Keratinocyte (primary cell): ENCODE data around the gene NKX6-1. TPM values are rescaled to one million over a fixed set of nuclear protein-coding genes. Genes with fewer than 3 reads are reported as not detected.

Source experiments
- DNase-seq: peaks from one replicate; pipeline ENCODE4 v3.0.0-alpha.2; 2011; ENCODE audit warnings: low read depth, missing footprints, low spot score
- FAIRE-seq: peaks from 2 replicates; lab custom pipeline; 2011; peaks lifted over from hg19 to GRCh38; lab: Jason Lieb, UNC
- H2AFZ ChIP-seq: 2 replicates; pipeline ENCODE4 v1.6.0; 2012; ENCODE audit warnings: low read length, control low read depth, inconsistent platforms; ENCODE audit not compliant: control insufficient read depth
- H3K27ac ChIP-seq: 2 replicates; pipeline ENCODE4 v1.5.1; 2011; ENCODE audit warnings: low read length; ENCODE audit not compliant: control insufficient read depth, insufficient read depth
- H3K27me3 ChIP-seq: 3 replicates; pipeline ENCODE4 v1.6.0; 2011; ENCODE audit warnings: low read length; ENCODE audit not compliant: control insufficient read depth, insufficient read depth; ENCODE audit errors: extremely low read depth
- H3K36me3 ChIP-seq, 2 experiments: 2 replicates in 1 of 2; 3 replicates in 1 of 2; pipeline ENCODE4 v1.5.1; 2011; ENCODE audit warnings: low read length in 2 of 2, mild to moderate bottlenecking in 1 of 2; ENCODE audit not compliant: control insufficient read depth in 2 of 2, insufficient read depth in 2 of 2; ENCODE audit errors: extremely low read depth in 1 of 2
- H3K4me1 ChIP-seq: 3 replicates; pipeline ENCODE4 v1.5.1; 2011; ENCODE audit warnings: low read length; ENCODE audit not compliant: control insufficient read depth, insufficient read depth; ENCODE audit errors: extremely low read depth
- H3K4me2 ChIP-seq: 3 replicates; pipeline ENCODE4 v1.6.0; 2011; ENCODE audit warnings: low read depth, low read length; ENCODE audit not compliant: control insufficient read depth, insufficient read depth; ENCODE audit errors: extremely low read depth
- H3K4me3 ChIP-seq, 3 experiments: fragments of 200-600 bp in 1 of 3; sonication (generic) in 1 of 3; 2 replicates in 2 of 3; 3 replicates in 1 of 3; pipeline ENCODE4 v1.5.1; 2011 to 2016; ENCODE audit warnings: low read length in 3 of 3, mild to moderate bottlenecking in 3 of 3, control low read depth in 2 of 3, inconsistent platforms in 1 of 3, low read depth in 1 of 3, mixed read lengths in 1 of 3, mixed run types in 1 of 3, moderate library complexity in 1 of 3; ENCODE audit not compliant: control insufficient read depth in 2 of 3, insufficient read depth in 2 of 3; ENCODE audit errors: extremely low read depth in 1 of 3
- H3K79me2 ChIP-seq: 2 replicates; pipeline ENCODE4 v1.6.0; 2012; ENCODE audit warnings: low read length; ENCODE audit not compliant: control insufficient read depth, insufficient read depth
- H3K9ac ChIP-seq: 3 replicates; pipeline ENCODE4 v1.6.0; 2011; ENCODE audit warnings: low read length; ENCODE audit not compliant: control insufficient read depth, insufficient read depth; ENCODE audit errors: extremely low read depth
- H3K9me1 ChIP-seq: 3 replicates; pipeline ENCODE4 v1.6.0; 2011; ENCODE audit warnings: low read length; ENCODE audit not compliant: control insufficient read depth, insufficient read depth; ENCODE audit errors: extremely low read depth
- H3K9me3 ChIP-seq: 2 replicates; pipeline ENCODE4 v1.5.1; 2012; ENCODE audit warnings: low read depth, low read length; ENCODE audit not compliant: control insufficient read depth
- H4K20me1 ChIP-seq: 3 replicates; pipeline ENCODE4 v1.6.0; 2011; ENCODE audit warnings: low read length; ENCODE audit not compliant: control insufficient read depth, insufficient read depth; ENCODE audit errors: extremely low read depth
- EZH2 ChIP-seq: IDR thresholded peaks from one replicate; pipeline ENCODE4 v1.6.1; 2012; ENCODE audit warnings: inconsistent platforms, mild to moderate bottlenecking, low read length, moderate library complexity
- dilution Hi-C: fragments of 300-500 bp; cut with MboI; formaldehyde crosslinking; loops from one replicate; pipeline ENCODE4 v1.7.0; 2020; ENCODE audit warnings: low sequenced_read_pairs; ENCODE audit not compliant: extremely low pct_ligation_motif_present
- polyA plus RNA-seq, 5 experiments: library from polyadenylated mRNA; depleted of rRNA in 3 of 5; stranded (reverse) in 3 of 5; stranded (forward) in 1 of 5; unstranded in 1 of 5; fragments of >200 nt; gene quantifications; 1 replicate in 1 of 5; 2 replicates in 3 of 5; 3 replicates in 1 of 5; pipeline versions ENCODE4 v1.2.1 to v1.2.3, GENCODE V29; 2011 to 2012; ENCODE audit warnings: missing spikeins in 2 of 5, low read depth in 1 of 5, low replicate concordance in 1 of 5
- TF ChIP-seq, protein P1 (sequence below), 3 experiments: IDR thresholded peaks in 1 of 3; conservative IDR thresholded peaks in 1 of 3; optimal IDR thresholded peaks in 1 of 3; 2 replicates in 2 of 3; 3 replicates in 1 of 3; pipeline versions ENCODE3 to v1.5.1; 2011; ENCODE audit warnings: low read length in 3 of 3, mild to moderate bottlenecking in 3 of 3, moderate library complexity in 2 of 3, control low read depth in 1 of 3, inconsistent platforms in 1 of 3; ENCODE audit not compliant: insufficient read depth in 2 of 3; ENCODE audit errors: extremely low read depth in 1 of 3

The NKX6-1 gene
- polyA plus RNA-seq, 1 donor (not counting 4 experiments of a cell fraction or from before 2014, with no cell fraction given) = not detected

DNA sequence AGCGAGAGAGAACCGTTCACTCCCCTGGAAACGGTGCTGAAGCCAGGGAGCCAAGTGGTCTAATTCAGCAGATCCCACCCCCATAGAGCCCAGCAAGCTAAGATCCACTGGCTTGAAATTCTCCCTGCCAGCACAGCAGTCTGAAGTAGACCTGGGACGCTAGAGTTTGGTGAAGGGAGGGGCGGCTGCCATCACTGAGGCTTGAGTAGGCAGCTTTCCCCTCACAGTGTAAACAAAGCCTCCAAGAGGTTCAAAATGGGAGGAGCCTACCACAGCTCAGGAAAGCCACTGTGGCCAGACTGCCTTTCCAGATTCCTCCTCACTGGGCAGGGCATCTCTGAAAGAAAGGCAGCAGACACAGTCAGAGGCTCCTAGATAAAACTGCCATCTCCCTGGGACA is 46.0 kb upstream of the NKX6-1 start:
- no peaks in the 10 kb centered on the region for H4K20me1 ChIP-seq
- dilution Hi-C loops = no loop called here
- DNase-seq (no peak), FAIRE-seq (no peak)
- H2AFZ ChIP-seq = no peak overlapping the region
- H3K9me3 ChIP-seq = no peaks in the 10 kb centered on the region
- H3K9me1 ChIP-seq = no peaks in the 10 kb centered on the region
- no peak overlapping the region for H3K27ac ChIP-seq
- H3K4me2 ChIP-seq = no peak overlapping the region
- H3K9ac ChIP-seq = no peak overlapping the region
- H3K4me1 ChIP-seq = no peaks in the 10 kb centered on the region
- no peak overlapping the region for H3K4me3 ChIP-seq
- no peaks in the 10 kb centered on the region for H3K36me3 ChIP-seq
- no peaks in the 10 kb centered on the region for H3K79me2 ChIP-seq
- no peaks in the 10 kb centered on the region for H3K27me3 ChIP-seq
- TF ChIP-seq EZH2 = no peak
- TF ChIP-seq, protein P1, sequence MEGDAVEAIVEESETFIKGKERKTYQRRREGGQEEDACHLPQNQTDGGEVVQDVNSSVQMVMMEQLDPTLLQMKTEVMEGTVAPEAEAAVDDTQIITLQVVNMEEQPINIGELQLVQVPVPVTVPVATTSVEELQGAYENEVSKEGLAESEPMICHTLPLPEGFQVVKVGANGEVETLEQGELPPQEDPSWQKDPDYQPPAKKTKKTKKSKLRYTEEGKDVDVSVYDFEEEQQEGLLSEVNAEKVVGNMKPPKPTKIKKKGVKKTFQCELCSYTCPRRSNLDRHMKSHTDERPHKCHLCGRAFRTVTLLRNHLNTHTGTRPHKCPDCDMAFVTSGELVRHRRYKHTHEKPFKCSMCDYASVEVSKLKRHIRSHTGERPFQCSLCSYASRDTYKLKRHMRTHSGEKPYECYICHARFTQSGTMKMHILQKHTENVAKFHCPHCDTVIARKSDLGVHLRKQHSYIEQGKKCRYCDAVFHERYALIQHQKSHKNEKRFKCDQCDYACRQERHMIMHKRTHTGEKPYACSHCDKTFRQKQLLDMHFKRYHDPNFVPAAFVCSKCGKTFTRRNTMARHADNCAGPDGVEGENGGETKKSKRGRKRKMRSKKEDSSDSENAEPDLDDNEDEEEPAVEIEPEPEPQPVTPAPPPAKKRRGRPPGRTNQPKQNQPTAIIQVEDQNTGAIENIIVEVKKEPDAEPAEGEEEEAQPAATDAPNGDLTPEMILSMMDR (optimal IDR thresholded peaks at IDR 0.05 in 1 of 3, IDR thresholded peaks at IDR 0.05 in 1 of 3, conservative IDR thresholded peaks at IDR 0.05 in 1 of 3; ENCODE audit: extremely low read depth in 1 of 3, insufficient read depth in 2 of 3, low read length in 3 of 3) = no peak

DNA sequence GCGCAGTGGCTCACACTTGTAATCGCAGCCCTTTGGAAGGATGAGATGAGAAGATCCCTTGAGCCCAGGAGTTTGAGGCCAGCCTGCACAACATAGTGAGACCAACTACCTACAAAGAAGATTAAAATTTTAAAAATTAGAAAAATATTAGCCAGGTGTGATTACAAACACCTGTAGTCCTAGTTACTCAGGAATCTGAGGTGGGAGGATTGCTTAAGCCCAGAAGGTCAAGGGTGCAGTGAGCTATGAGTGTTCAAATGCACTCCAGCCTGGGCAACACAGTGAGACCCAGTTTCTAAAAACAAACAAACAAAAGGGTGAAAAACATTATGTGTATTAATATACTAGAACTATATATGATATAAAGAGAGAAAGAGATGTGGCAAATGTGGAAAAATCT is 36.8 kb upstream of the NKX6-1 start:
- H3K27ac ChIP-seq = no peak overlapping the region
- H3K4me2 ChIP-seq = no peak overlapping the region
- no peaks in the 10 kb centered on the region for H3K36me3 ChIP-seq
- dilution Hi-C loops = no loop called here
- no peak overlapping the region for H3K4me3 ChIP-seq
- H4K20me1 ChIP-seq = no peaks in the 10 kb centered on the region
- TF ChIP-seq, protein P1 (optimal IDR thresholded peaks at IDR 0.05 in 1 of 3, IDR thresholded peaks at IDR 0.05 in 1 of 3, conservative IDR thresholded peaks at IDR 0.05 in 1 of 3; ENCODE audit: extremely low read depth in 1 of 3, insufficient read depth in 2 of 3, low read length in 3 of 3) = no peak
- TF ChIP-seq EZH2 = no peak
- no peaks in the 10 kb centered on the region for H3K9me1 ChIP-seq
- no peaks in the 10 kb centered on the region for H3K4me1 ChIP-seq
- no peaks in the 10 kb centered on the region for H3K79me2 ChIP-seq
- DNase-seq (no peak), FAIRE-seq (no peak)
- no peaks in the 10 kb centered on the region for H3K9me3 ChIP-seq
- no peak overlapping the region for H3K9ac ChIP-seq
- H3K27me3 ChIP-seq = no peaks in the 10 kb centered on the region
- no peak overlapping the region for H2AFZ ChIP-seq
